GM19328 (cell line): Measurements from ENCODE around the gene TPO.
"Not testable (repeated sequence)": the region's sequence is repeated elsewhere in the genome, so short reads cannot be mapped to it uniquely, and the experiment has no call there.

Experiments
- ATAC-seq: cut with Tn5 transposase; IDR thresholded peaks from one replicate; pipeline ENCODE4 v1.9.1; 2021; ENCODE audit warnings: mild to moderate bottlenecking, moderate library complexity; ENCODE audit not compliant: unreplicated experiment

The TPO gene

GRCh38 chr2:1548910-1549673, 135.8 kb downstream of the TPO start:
- ATAC-seq: no peak

GRCh38 chr2:1550076-1550475, 136.8 kb downstream of the TPO start:
- no peak for ATAC-seq

GRCh38 chr2:1550658-1551316, 137.5 kb downstream of the TPO start:
- ATAC-seq: no peak

- ATAC-seq: no peak
These were observed 138.6 kb downstream of the TPO start for GRCh38 chr2:1551905-1552304.

- no peak for ATAC-seq
These were observed 139.3 kb downstream of the TPO start for GRCh38 chr2:1552611-1553010.

GRCh38 chr2:1553671-1554295, 140.5 kb downstream of the TPO start:
- no peak for ATAC-seq

- no peak for ATAC-seq
These were observed 143.0 kb downstream of the TPO start for GRCh38 chr2:1556286-1556685.

- ATAC-seq: no peak
These were observed 143.7 kb downstream of the TPO start for GRCh38 chr2:1556776-1557466.

GRCh38 chr2:1557467-1557820, 144.2 kb downstream of the TPO start:
- ATAC-seq: no peak

GRCh38 chr2:1559589-1560175, 146.4 kb downstream of the TPO start:
- no peak for ATAC-seq

- ATAC-seq: no peak
These were observed 148.0 kb downstream of the TPO start for GRCh38 chr2:1561259-1561658.

GRCh38 chr2:1561811-1562421, 148.7 kb downstream of the TPO start:
- no peak for ATAC-seq

- ATAC-seq: no peak
These were observed 150.0 kb downstream of the TPO start for GRCh38 chr2:1563084-1563857.

GRCh38 chr2:1563943-1564891, 151.0 kb downstream of the TPO start:
- ATAC-seq: no peak

GRCh38 chr2:1567556-1568344, 154.5 kb downstream of the TPO start:
- ATAC-seq: no peak

- ATAC-seq: not testable (repeated sequence)
These were observed 155.0 kb downstream of the TPO start for GRCh38 chr2:1568345-1568668.

- no peak for ATAC-seq
These were observed 156.7 kb downstream of the TPO start for GRCh38 chr2:1569879-1570450.
